SK-N-SH (cell line): ENCODE measurements around the gene DNAH9. TPM values are rescaled to one million over a fixed set of nuclear protein-coding genes. Genes with fewer than 3 reads are reported as not detected.

Source experiments
- CTCF ChIA-PET: fragments of 300-600, 350-600 bp; formaldehyde crosslinking; extraction: SDS; loops from one replicate; lab custom pipeline; 2021; lab: Yijun Ruan, JAX
- POLR2A ChIA-PET: fragments of 350-600 bp; sonication (Branson Sonifier 250); formaldehyde crosslinking; extraction: SDS; loops from one replicate; lab custom pipeline; 2020; ENCODE audit warnings: antibody characterized with exemption, inconsistent platforms; lab: Yijun Ruan, JAX
- DNase-seq: peaks from one replicate; pipeline ENCODE4 v3.0.0; 2012
- H2AFZ ChIP-seq: fragments of 200-600 bp; sonication (generic); 2 replicates; pipeline ENCODE4 v1.8.1; 2016; ENCODE audit warnings: antibody characterized with exemption, mild to moderate bottlenecking, low read depth
- H3F3A ChIP-seq: fragments of 200-600 bp; sonication (generic); replicated peaks from 2 replicates; pipeline ENCODE3; 2016; ENCODE audit warnings: antibody characterized with exemption, mild to moderate bottlenecking; ENCODE audit not compliant: insufficient read depth
- H3K27ac ChIP-seq, 2 experiments: fragments of 200-500 bp in 1 of 2; fragments of 200-600 bp in 1 of 2; sonication (Bioruptor generic) in 1 of 2; sonication (generic), shearing (Covaris generic) in 1 of 2; 2 replicates each; pipeline versions ENCODE4 v1.5.1 to v1.6.1; 2014 to 2016; ENCODE audit warnings: low read depth in 2 of 2, inconsistent platforms in 1 of 2, low read length in 1 of 2, mild to moderate bottlenecking in 1 of 2, mixed read lengths in 1 of 2
- H3K27me3 ChIP-seq: fragments of 200-600 bp; sonication (generic), shearing (Covaris generic); 2 replicates; pipeline ENCODE4 v1.6.1; 2016; ENCODE audit warnings: mixed run types; ENCODE audit not compliant: insufficient read depth
- H3K36me3 ChIP-seq, 2 experiments: fragments of 200-500 bp in 1 of 2; fragments of 200-600 bp in 1 of 2; sonication (Bioruptor generic) in 1 of 2; sonication (generic) in 1 of 2; replicated peaks in 1 of 2; 2 replicates each; pipeline versions ENCODE3 to v1.5.1; 2014 to 2016; ENCODE audit warnings: low read length in 1 of 2, mild to moderate bottlenecking in 1 of 2; ENCODE audit not compliant: insufficient read depth in 2 of 2, control insufficient read depth in 1 of 2
- H3K4me1 ChIP-seq, 2 experiments: fragments of 200-500 bp in 1 of 2; fragments of 200-600 bp in 1 of 2; sonication (Bioruptor generic) in 1 of 2; sonication (generic), shearing (Covaris generic) in 1 of 2; 2 replicates each; pipeline versions ENCODE4 v1.5.1 to v1.6.1; 2014 to 2016; ENCODE audit warnings: low read depth in 1 of 2, low read length in 1 of 2, mixed run types in 1 of 2; ENCODE audit not compliant: insufficient read depth in 2 of 2, control insufficient read depth in 1 of 2
- H3K4me2 ChIP-seq: fragments of 200-600 bp; sonication (generic), shearing (Covaris generic); 2 replicates; pipeline ENCODE4 v1.6.1; 2017; ENCODE audit warnings: mixed run types
- H3K4me3 ChIP-seq, 2 experiments: fragments of 200-500 bp in 1 of 2; fragments of 200-600 bp in 1 of 2; sonication (Bioruptor generic) in 1 of 2; sonication (generic), shearing (Covaris generic) in 1 of 2; 2 replicates each; pipeline versions ENCODE4 v1.5.1 to v1.8.1; 2014 to 2016; ENCODE audit warnings: low read depth in 2 of 2, inconsistent platforms in 1 of 2, low read length in 1 of 2, mild to moderate bottlenecking in 1 of 2, mixed read lengths in 1 of 2, moderate library complexity in 1 of 2
- H3K79me2 ChIP-seq: fragments of 200-600 bp; sonication (generic); 2 replicates; pipeline ENCODE4 v1.8.1; 2017; ENCODE audit warnings: mild to moderate bottlenecking; ENCODE audit not compliant: insufficient read depth
- H3K9ac ChIP-seq: fragments of 200-600 bp; sonication (generic); 2 replicates; pipeline ENCODE4 v1.6.1; 2017; ENCODE audit warnings: mixed run types
- H3K9me2 ChIP-seq: fragments of 200-600 bp; sonication (generic); 2 replicates; pipeline ENCODE4 v1.6.1; 2017; ENCODE audit warnings: mixed run types
- H3K9me3 ChIP-seq: fragments of 200-600 bp; sonication (generic); 2 replicates; pipeline ENCODE4 v1.6.1; 2017; ENCODE audit warnings: mixed run types, mild to moderate bottlenecking, moderate library complexity
- H4K20me1 ChIP-seq: fragments of 200-600 bp; sonication (generic); 2 replicates; pipeline ENCODE4 v1.6.1; 2017; ENCODE audit warnings: mild to moderate bottlenecking, mixed run types; ENCODE audit not compliant: insufficient read depth
- EP300 ChIP-seq, 2 experiments: IDR thresholded peaks; 2 replicates each; pipeline versions ENCODE4 v1.4.0 to v1.6.1; 2012; ENCODE audit warnings: borderline replicate concordance in 1 of 2, low read depth in 1 of 2, low read length in 1 of 2
- EZH2phosphoT487 ChIP-seq: fragments of 200-600 bp; sonication (generic); IDR thresholded peaks from 2 replicates; pipeline ENCODE4 v1.6.1; 2017; ENCODE audit warnings: low read depth, mixed run types, mild to moderate bottlenecking, antibody characterized with exemption, moderate library complexity, borderline replicate concordance
- FOSL2 ChIP-seq: IDR thresholded peaks from 2 replicates; pipeline ENCODE4 v1.4.0; 2012; ENCODE audit warnings: low read depth, mild to moderate bottlenecking, moderate library complexity, borderline replicate concordance
- FOXJ3 ChIP-seq: sonication (generic); formaldehyde crosslinking; IDR thresholded peaks from 2 replicates; pipeline ENCODE4 v1.5.1; 2020; ENCODE audit warnings: mild to moderate bottlenecking, missing genetic modification reagents
- FOXM1 ChIP-seq: IDR thresholded peaks from 2 replicates; pipeline ENCODE4 v1.4.0; 2012; ENCODE audit warnings: low read depth, mild to moderate bottlenecking
- GATA2 ChIP-seq: sonication (generic); formaldehyde crosslinking; IDR thresholded peaks from 2 replicates; pipeline ENCODE4 v1.5.0; 2020; ENCODE audit warnings: mild to moderate bottlenecking, missing genetic modification reagents
- JUND ChIP-seq: IDR thresholded peaks from 2 replicates; pipeline ENCODE4 v1.4.0; 2012
- MEF2A ChIP-seq: IDR thresholded peaks from 2 replicates; pipeline ENCODE4 v1.4.0; 2012; ENCODE audit warnings: low read depth, borderline replicate concordance
- MXI1 ChIP-seq: IDR thresholded peaks from 2 replicates; pipeline ENCODE4 v1.6.1; 2012; ENCODE audit warnings: mild to moderate bottlenecking, low read depth, low read length, improper control_type of control experiment
- NRF1 ChIP-seq: IDR thresholded peaks from 2 replicates; pipeline ENCODE4 v1.6.1; 2012; ENCODE audit warnings: low read depth, mild to moderate bottlenecking, low read length
- RAD21 ChIP-seq: IDR thresholded peaks from 2 replicates; pipeline ENCODE4 v1.6.1; 2012; ENCODE audit warnings: mild to moderate bottlenecking, low read length
- RFX5 ChIP-seq: IDR thresholded peaks from 2 replicates; pipeline ENCODE4 v1.6.1; 2012; ENCODE audit warnings: mild to moderate bottlenecking, improper control_type of control experiment, low read length
- RXRA ChIP-seq: IDR thresholded peaks from 2 replicates; pipeline ENCODE4 v1.4.0; 2012; ENCODE audit warnings: low read depth, mild to moderate bottlenecking, borderline replicate concordance
- SIN3A ChIP-seq: IDR thresholded peaks from 2 replicates; pipeline ENCODE4 v1.6.1; 2012; ENCODE audit warnings: low read depth, mild to moderate bottlenecking, low read length, moderate library complexity, borderline replicate concordance
- SMC3 ChIP-seq: IDR thresholded peaks from 2 replicates; pipeline ENCODE4 v1.6.1; 2012; ENCODE audit warnings: low read depth, low read length, improper control_type of control experiment
- TAF1 ChIP-seq: IDR thresholded peaks from 2 replicates; pipeline ENCODE4 v1.6.1; 2012; ENCODE audit warnings: low read depth, mild to moderate bottlenecking, low read length, moderate library complexity, borderline replicate concordance
- TCF12 ChIP-seq: IDR thresholded peaks from 2 replicates; pipeline ENCODE4 v1.4.0; 2012
- TEAD4 ChIP-seq: IDR thresholded peaks from 2 replicates; pipeline ENCODE4 v1.4.0; 2012; ENCODE audit warnings: mild to moderate bottlenecking, borderline replicate concordance; ENCODE audit not compliant: insufficient read depth
- YY1 ChIP-seq: IDR thresholded peaks from 2 replicates; pipeline ENCODE4 v1.4.0; 2012; ENCODE audit warnings: low read depth, mild to moderate bottlenecking
- whole genome bisulfite sequencing: methylation state at CpG from one replicate; pipeline ENCODE4 v1.1.6; 2017; ENCODE audit warnings: low lambda C conversion rate; 5-methylcytosine and 5-hydroxymethylcytosine counted together
- polyA plus RNA-seq, 3 experiments: library from polyadenylated mRNA; depleted of rRNA; stranded (reverse); fragments of >200 nt; gene quantifications; 2 replicates each; pipeline ENCODE4 v1.2.3, GENCODE V29; 2012
- TF ChIP-seq, protein P1 (sequence below): fragments of 150-350 bp; IDR thresholded peaks from 2 replicates; pipeline ENCODE4 v1.6.1; 2017; ENCODE audit warnings: antibody characterized with exemption, low read length, low read depth, borderline replicate concordance
- TF ChIP-seq, protein P2 (sequence below): IDR thresholded peaks from 2 replicates; pipeline ENCODE4 v1.4.0; 2012; ENCODE audit warnings: low read depth
- TF ChIP-seq, protein P3 (sequence below): fragments of 150-350 bp; IDR thresholded peaks from 2 replicates; pipeline ENCODE4 v1.6.1; 2016; ENCODE audit warnings: mild to moderate bottlenecking, low read depth, low read length

DNAH9 gene
- polyA plus RNA-seq, 1 of the 3 experiments (the other 2 are of a cell fraction): not detected

DNA sequence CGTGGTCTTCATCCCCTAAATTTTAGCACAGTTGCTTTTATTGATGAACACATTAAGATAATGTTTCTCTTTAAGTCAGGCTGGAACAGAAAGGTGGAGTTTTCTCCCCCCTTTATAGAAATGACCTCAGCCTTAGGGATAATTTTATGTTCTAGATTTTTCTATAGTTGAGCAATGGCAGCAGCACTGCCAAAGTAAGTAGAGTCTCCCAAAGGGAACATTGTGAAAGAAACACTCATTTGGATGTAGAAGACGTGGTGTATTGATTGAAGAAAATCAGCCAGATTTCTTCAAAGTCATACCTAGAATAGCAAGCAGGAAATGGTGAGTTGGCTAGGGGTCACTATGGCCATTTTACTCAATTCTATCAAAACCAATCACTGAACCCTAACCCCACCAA, 122.5 kb downstream of the DNAH9 start:
- 2% methylated on average over 2 of the region's 2 CpGs for WGBS
- no peaks in the 10 kb centered on the region for H3K79me2 ChIP-seq
- no peaks in the 10 kb centered on the region for H3K36me3 ChIP-seq
- CTCF ChIA-PET: no interaction called here
- H3K9me3 ChIP-seq: no peaks in the 10 kb centered on the region
- no peaks in the 10 kb centered on the region for H4K20me1 ChIP-seq
- H3K9ac ChIP-seq: no peak overlapping the region
- no peak overlapping the region for H2AFZ ChIP-seq
- no peaks in the 10 kb centered on the region for H3K27me3 ChIP-seq
- POLR2A ChIA-PET: no interaction called here
- H3K4me3 ChIP-seq: no peak overlapping the region
- TF ChIP-seq MEF2A (no peak), EZH2phosphoT487 (no peak), RFX5 (no peak), YY1 (no peak), TCF12 (no peak)
- TF ChIP-seq, all 33 proteins: peak for 0
- no peaks in the 10 kb centered on the region for H3K9me2 ChIP-seq
- no peak overlapping the region for H3K27ac ChIP-seq
- no peak for DNase-seq
- H3K4me1 ChIP-seq: no peaks in the 10 kb centered on the region
- H3F3A ChIP-seq: no peaks in the 10 kb centered on the region
- no peak overlapping the region for H3K4me2 ChIP-seq

DNA sequence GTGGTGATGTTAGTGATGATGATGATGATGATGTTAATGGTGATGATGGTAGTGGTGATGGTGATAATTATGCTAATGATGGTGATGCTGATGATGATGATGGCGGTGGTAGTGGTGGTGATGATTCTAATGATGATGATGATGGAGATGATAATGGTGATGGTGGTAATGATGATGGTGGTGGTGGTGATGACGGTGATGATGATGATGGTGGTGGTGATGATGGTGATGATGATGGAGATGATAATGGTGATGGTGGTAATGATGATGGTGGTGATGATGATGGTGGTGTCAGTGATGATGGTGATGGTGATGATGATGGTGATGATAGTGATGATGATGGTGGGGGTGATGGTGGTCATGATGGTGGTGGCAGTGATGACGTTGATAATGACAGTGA, 132.5 kb downstream of the DNAH9 start:
- Histone ChIP-seq H3K4me1 (no peaks in the 10 kb centered on the region), H2AFZ (no peak overlapping the region), H3K9me2 (no peaks in the 10 kb centered on the region), H3K4me2 (no peak overlapping the region), H3K9me3 (no peaks in the 10 kb centered on the region), H3F3A (no peaks in the 10 kb centered on the region), H4K20me1 (no peaks in the 10 kb centered on the region), H3K36me3 (no peaks in the 10 kb centered on the region), H3K79me2 (no peaks in the 10 kb centered on the region), H3K4me3 (no peak overlapping the region), H3K27ac (no peak overlapping the region), H3K27me3 (no peaks in the 10 kb centered on the region), H3K9ac (no peak overlapping the region)
- POLR2A ChIA-PET: no interaction called here
- CTCF ChIA-PET: no interaction called here
- 22% methylated on average over 3 of the region's 3 CpGs for WGBS
- TF ChIP-seq, protein P1, sequence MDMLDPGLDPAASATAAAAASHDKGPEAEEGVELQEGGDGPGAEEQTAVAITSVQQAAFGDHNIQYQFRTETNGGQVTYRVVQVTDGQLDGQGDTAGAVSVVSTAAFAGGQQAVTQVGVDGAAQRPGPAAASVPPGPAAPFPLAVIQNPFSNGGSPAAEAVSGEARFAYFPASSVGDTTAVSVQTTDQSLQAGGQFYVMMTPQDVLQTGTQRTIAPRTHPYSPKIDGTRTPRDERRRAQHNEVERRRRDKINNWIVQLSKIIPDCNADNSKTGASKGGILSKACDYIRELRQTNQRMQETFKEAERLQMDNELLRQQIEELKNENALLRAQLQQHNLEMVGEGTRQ: no peak
- TF ChIP-seq, protein P2, sequence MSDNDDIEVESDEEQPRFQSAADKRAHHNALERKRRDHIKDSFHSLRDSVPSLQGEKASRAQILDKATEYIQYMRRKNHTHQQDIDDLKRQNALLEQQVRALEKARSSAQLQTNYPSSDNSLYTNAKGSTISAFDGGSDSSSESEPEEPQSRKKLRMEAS: no peak
- TF ChIP-seq TCF12 (no peak), FOSL2 (no peak), TEAD4 (no peak), MXI1 (no peak), EP300 (IDR thresholded peaks at IDR 0.05; ENCODE audit: borderline replicate concordance in 1 of 2, low read depth in 1 of 2, low read length in 1 of 2) (no peak), RXRA (no peak), SMC3 (no peak), TAF1 (no peak), EZH2phosphoT487 (no peak), GATA2 (no peak), NRF1 (no peak), RAD21 (no peak), JUND (no peak), SIN3A (no peak), FOXM1 (no peak), FOXJ3 (CRISPR knock-in tag) (no peak)
- TF ChIP-seq, protein P3, sequence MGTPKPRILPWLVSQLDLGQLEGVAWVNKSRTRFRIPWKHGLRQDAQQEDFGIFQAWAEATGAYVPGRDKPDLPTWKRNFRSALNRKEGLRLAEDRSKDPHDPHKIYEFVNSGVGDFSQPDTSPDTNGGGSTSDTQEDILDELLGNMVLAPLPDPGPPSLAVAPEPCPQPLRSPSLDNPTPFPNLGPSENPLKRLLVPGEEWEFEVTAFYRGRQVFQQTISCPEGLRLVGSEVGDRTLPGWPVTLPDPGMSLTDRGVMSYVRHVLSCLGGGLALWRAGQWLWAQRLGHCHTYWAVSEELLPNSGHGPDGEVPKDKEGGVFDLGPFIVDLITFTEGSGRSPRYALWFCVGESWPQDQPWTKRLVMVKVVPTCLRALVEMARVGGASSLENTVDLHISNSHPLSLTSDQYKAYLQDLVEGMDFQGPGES: no peak
- DNase-seq: no peak
